Fibroblast of mammary gland (primary cell): ENCODE results near the gene ACTL7B.
A peak's percentile ranks its signal among the peaks of the same experiment; 100 is the strongest.
"Not testable (repeated sequence)": the region's sequence is repeated elsewhere in the genome, so short reads cannot be mapped to it uniquely, and the experiment has no call there.

ENCODE experiments used
- DNase-seq: peaks from one replicate; pipeline ENCODE4 v3.0.0-alpha.2; 2010; ENCODE audit warnings: low read depth
- H3K4me3 ChIP-seq: 2 replicates; pipeline ENCODE4 v1.5.1; 2011; ENCODE audit warnings: low read depth, mild to moderate bottlenecking, low read length, moderate library complexity; ENCODE audit not compliant: control insufficient read depth
- TF ChIP-seq, protein P1 (sequence below): conservative IDR thresholded peaks from 2 replicates; pipeline ENCODE4 v1.5.1; 2011; ENCODE audit warnings: low read depth, low read length, inconsistent platforms; ENCODE audit not compliant: control insufficient read depth, insufficient read depth

The ACTL7B gene

DNA sequence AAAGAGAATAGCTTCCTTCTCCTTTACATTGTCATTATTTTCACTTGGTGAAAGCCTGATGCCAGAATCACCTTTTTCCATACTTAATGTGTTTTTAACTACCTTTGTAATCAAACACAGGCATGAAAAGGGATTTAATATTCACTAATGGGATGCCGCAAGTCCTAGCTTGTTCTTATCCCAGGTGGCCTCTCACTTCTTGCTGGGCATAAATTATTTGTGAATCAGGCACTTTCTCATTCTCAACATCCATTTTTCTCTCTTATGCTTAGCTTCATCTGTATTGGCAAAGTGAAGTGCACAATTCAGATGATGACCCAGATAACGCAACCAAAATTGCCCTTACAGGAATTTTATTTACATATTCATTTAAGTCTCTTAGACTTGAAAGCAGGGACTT is 10.9 kb downstream of the ACTL7B start:
- TF ChIP-seq, protein P1, sequence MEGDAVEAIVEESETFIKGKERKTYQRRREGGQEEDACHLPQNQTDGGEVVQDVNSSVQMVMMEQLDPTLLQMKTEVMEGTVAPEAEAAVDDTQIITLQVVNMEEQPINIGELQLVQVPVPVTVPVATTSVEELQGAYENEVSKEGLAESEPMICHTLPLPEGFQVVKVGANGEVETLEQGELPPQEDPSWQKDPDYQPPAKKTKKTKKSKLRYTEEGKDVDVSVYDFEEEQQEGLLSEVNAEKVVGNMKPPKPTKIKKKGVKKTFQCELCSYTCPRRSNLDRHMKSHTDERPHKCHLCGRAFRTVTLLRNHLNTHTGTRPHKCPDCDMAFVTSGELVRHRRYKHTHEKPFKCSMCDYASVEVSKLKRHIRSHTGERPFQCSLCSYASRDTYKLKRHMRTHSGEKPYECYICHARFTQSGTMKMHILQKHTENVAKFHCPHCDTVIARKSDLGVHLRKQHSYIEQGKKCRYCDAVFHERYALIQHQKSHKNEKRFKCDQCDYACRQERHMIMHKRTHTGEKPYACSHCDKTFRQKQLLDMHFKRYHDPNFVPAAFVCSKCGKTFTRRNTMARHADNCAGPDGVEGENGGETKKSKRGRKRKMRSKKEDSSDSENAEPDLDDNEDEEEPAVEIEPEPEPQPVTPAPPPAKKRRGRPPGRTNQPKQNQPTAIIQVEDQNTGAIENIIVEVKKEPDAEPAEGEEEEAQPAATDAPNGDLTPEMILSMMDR, result no peak
- DNase-seq, result no peak
- no peak overlapping the region for H3K4me3 ChIP-seq

GRCh38 chr9:108844391-108844790 is 11.4 kb downstream of the ACTL7B start:
- H3K4me3 ChIP-seq, result no peak overlapping the region
- DNase-seq, result peak; percentile 53
- TF ChIP-seq, protein P1, result no peak

DNA sequence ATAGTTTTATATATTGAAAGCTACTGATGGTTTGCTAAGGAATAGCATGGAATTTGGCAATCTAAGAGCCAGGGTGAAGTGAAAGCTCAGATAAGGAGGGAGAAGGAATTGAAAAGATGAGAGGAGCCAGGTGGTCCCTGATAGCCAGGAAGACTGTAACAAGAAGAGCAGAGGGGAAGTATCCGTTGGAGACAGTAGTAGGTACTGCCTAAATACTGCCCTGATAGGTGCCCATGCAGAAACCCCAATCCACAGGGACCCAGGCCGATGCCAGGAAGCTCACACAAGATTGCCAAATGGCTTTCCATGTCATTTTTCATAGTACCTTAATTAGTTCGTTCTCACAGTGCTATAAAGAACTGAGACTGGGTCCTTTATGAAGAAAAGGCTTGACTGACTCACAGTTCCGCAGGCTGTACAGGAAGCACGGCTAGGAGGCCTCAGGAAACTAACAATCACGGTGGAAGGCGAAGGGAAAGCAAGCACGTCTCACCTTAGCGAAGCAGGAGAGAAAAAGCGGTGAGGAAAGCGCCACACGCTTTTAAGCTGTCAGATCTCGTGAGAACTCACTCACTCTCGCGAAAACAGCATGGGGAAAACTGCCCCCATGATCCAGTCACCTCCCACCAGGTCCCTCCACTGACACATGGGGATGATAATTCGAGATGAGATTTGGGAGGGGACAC is 13.0 kb downstream of the ACTL7B start:
- TF ChIP-seq, protein P1, result no peak
- DNase-seq, result no peak
- no peak overlapping the region for H3K4me3 ChIP-seq

DNA sequence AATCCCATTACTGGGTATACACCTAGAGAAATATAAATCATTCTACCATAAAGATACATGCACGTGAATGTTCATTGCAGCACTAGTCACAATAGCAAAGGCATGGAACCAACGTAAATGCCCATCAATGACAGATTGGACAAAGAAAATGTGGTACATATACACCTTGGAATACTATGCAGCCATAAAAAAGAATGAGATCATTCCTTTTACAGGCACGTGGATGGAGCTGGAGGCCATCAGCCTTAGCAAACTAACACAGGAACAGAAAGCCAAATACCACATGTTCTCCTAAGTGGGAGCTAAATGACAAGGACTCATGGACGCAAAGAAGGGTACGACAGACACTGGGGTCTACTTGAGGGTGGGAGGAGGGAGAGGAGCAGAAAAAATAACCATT is 16.2 kb downstream of the ACTL7B start:
- H3K4me3 ChIP-seq, DNase-seq: not testable (repeated sequence)

- no peak overlapping the region for H3K4me3 ChIP-seq
- peak; percentile 50 for DNase-seq
- TF ChIP-seq, protein P1, result no peak
These were observed 17.8 kb downstream of the ACTL7B start for GRCh38 chr9:108838017-108838416.

DNA sequence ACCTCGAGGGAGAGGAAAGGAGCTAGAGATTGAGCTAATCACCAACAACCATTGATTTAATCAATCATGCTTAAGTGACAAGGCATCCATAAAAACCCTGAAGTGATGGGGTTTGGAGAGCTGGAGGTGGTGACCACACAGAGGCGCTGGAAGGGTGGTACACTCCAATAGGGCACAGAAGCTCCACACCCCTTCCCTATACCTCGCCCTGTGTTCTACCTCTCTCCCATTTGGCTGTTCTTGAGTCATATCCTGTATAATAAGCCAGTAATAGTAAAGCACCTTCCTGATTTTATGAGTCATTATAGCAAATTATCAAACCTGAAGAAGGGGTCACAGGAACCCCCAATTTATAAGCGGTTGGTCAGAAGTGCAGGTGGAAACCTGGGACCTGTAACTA is 18.3 kb downstream of the ACTL7B start:
- no peak for DNase-seq
- no peak overlapping the region for H3K4me3 ChIP-seq
- TF ChIP-seq, protein P1, result no peak

DNA sequence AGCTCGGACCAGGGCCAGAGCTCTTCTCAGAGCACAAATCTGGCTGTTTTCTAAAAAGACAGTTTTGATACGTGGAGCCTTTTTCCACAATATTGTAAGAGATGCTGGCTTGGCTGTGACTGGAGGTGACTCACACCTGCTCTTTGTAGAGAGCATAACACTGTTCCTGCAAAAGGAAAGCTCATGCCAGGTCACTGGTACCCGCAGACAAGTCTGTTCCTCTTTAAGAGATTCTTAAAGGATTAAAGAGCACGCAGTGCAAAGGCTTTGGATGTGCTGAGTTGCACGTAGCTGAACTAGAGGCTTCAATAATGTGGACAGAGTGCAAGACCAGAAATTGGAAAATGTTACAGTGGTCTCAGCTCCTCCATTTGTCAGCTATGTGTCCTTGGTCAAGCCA is 19.0 kb downstream of the ACTL7B start:
- peak; percentile 24 for DNase-seq

More for the DNA sequence above, 19.0 kb downstream of the ACTL7B start:
- TF ChIP-seq, protein P1, result no peak
- no peak overlapping the region for H3K4me3 ChIP-seq
